Islet of Langerhans (tissue), 1 donor: ENCODE results near the gene CYP24A1.

Source experiments
- FAIRE-seq: peaks from one replicate; lab custom pipeline; 2011; peaks lifted over from hg19 to GRCh38; lab: Jason Lieb, UNC

Gene CYP24A1

GRCh38 chr20:54201268-54201846 is 27.6 kb upstream of the CYP24A1 start:
- FAIRE-seq: no peak

GRCh38 chr20:54200487-54201267 is 26.9 kb upstream of the CYP24A1 start:
- no peak for FAIRE-seq

GRCh38 chr20:54199721-54200176 is 26.0 kb upstream of the CYP24A1 start:
- FAIRE-seq: no peak

GRCh38 chr20:54199283-54199682 is 25.5 kb upstream of the CYP24A1 start:
- no peak for FAIRE-seq

GRCh38 chr20:54197621-54198604 is 24.1 kb upstream of the CYP24A1 start:
- no peak for FAIRE-seq

GRCh38 chr20:54195483-54196472 is 22.0 kb upstream of the CYP24A1 start:
- FAIRE-seq: no peak

- FAIRE-seq: no peak
These were observed 21.1 kb upstream of the CYP24A1 start for GRCh38 chr20:54194724-54195438.

- no peak for FAIRE-seq
These were observed 20.0 kb upstream of the CYP24A1 start for GRCh38 chr20:54193817-54194216.

GRCh38 chr20:54190217-54190616 is 16.4 kb upstream of the CYP24A1 start:
- no peak for FAIRE-seq

- no peak for FAIRE-seq
These were observed 15.8 kb upstream of the CYP24A1 start for GRCh38 chr20:54189630-54190029.

- FAIRE-seq: no peak
These were observed 14.5 kb upstream of the CYP24A1 start for GRCh38 chr20:54188132-54188849.

GRCh38 chr20:54184904-54185626 is 11.3 kb upstream of the CYP24A1 start:
- FAIRE-seq: no peak

GRCh38 chr20:54184071-54184470 is 10.3 kb upstream of the CYP24A1 start:
- FAIRE-seq: no peak

- no peak for FAIRE-seq
These were observed 7.1 kb upstream of the CYP24A1 start for GRCh38 chr20:54180931-54181330.

GRCh38 chr20:54179946-54180345 is 6.2 kb upstream of the CYP24A1 start:
- no peak for FAIRE-seq

- no peak for FAIRE-seq
These were observed 4.5 kb upstream of the CYP24A1 start for GRCh38 chr20:54178256-54178655.

GRCh38 chr20:54177378-54177777 is 3.6 kb upstream of the CYP24A1 start:
- FAIRE-seq: no peak

- FAIRE-seq: no peak
These were observed 2.8 kb upstream of the CYP24A1 start for GRCh38 chr20:54176610-54177009.

GRCh38 chr20:54174457-54175175 is 830 bp upstream of the CYP24A1 start:
- FAIRE-seq: no peak
